GM10847 (cell line): Measurements from ENCODE around the gene NALCN.

Source experiments
- POLR2A ChIP-seq: IDR thresholded peaks from 2 replicates; pipeline ENCODE4 v1.6.1; 2011; ENCODE audit not compliant: insufficient read length; ENCODE audit errors: extremely low read depth

Gene NALCN

GRCh38 chr13:101416181-101417042, at the start of gene NALCN:
NALCN (minus strand) TSS chr13:101416508; CDS start chr13:101399126, 17,382 bp downstream.
- TF ChIP-seq POLR2A = no peak

- no peak for TF ChIP-seq POLR2A
These were observed 49.6 kb upstream of the NALCN start for GRCh38 chr13:101465877-101466276.

GRCh38 chr13:101457176-101457575, 40.9 kb upstream of the NALCN start:
- no peak for TF ChIP-seq POLR2A

- no peak for TF ChIP-seq POLR2A
These were observed 39.6 kb upstream of the NALCN start for GRCh38 chr13:101455863-101456262.

GRCh38 chr13:101454767-101455166, 38.5 kb upstream of the NALCN start:
- TF ChIP-seq POLR2A = no peak

- no peak for TF ChIP-seq POLR2A
These were observed 37.5 kb upstream of the NALCN start for GRCh38 chr13:101453784-101454201.

GRCh38 chr13:101452519-101453485, 36.5 kb upstream of the NALCN start, which contains the start of gene ITGBL1:
ITGBL1 (plus strand) TSS chr13:101452675; CDS start chr13:101452834, 159 bp downstream.
- no peak for TF ChIP-seq POLR2A

- TF ChIP-seq POLR2A = no peak
These were observed 35.3 kb upstream of the NALCN start for GRCh38 chr13:101451641-101452040.

- no peak for TF ChIP-seq POLR2A
These were observed 34.4 kb upstream of the NALCN start for GRCh38 chr13:101450749-101451130.

GRCh38 chr13:101449790-101450748, 33.8 kb upstream of the NALCN start:
- no peak for TF ChIP-seq POLR2A

- TF ChIP-seq POLR2A = no peak
These were observed 31.5 kb upstream of the NALCN start for GRCh38 chr13:101447852-101448251.

- TF ChIP-seq POLR2A = no peak
These were observed 18.2 kb upstream of the NALCN start for GRCh38 chr13:101434486-101434885.

GRCh38 chr13:101433895-101434294, 17.6 kb upstream of the NALCN start:
- no peak for TF ChIP-seq POLR2A

- no peak for TF ChIP-seq POLR2A
These were observed 13.4 kb upstream of the NALCN start for GRCh38 chr13:101429733-101430132.

GRCh38 chr13:101425623-101426022, 9.3 kb upstream of the NALCN start:
- no peak for TF ChIP-seq POLR2A

GRCh38 chr13:101425156-101425471, 8.8 kb upstream of the NALCN start:
- no peak for TF ChIP-seq POLR2A
